OCI-LY7 (cell line): ENCODE data around the gene PARP2. TPM values are rescaled to one million over a fixed set of nuclear protein-coding genes. Genes with fewer than 3 reads are reported as not detected.
A peak's percentile ranks its signal among the peaks of the same experiment; 100 is the strongest.

ENCODE experiments used
- small RNA-seq: library from RNA; depleted of rRNA; stranded (forward); fragments of <200 nt; gene quantifications from one replicate; pipeline ENCODE3, GENCODE V24; 2014
- total RNA-seq, 2 experiments: library from RNA; depleted of rRNA in 1 of 2; stranded (reverse); fragments of >200 nt in 1 of 2; shearing (Covaris generic) in 1 of 2; gene quantifications; 2 replicates each; pipeline ENCODE4 v1.2.3, GENCODE V29; 2014 to 2022

PARP2 gene
- total RNA-seq, 2 experiments from 2014 or later, result 44.4 to 55.4 TPM

Small RNA genes within 50 kb of the gene (small RNA-seq; reads per million reads assigned to genes)
- gene SNORA79B, result not detected
- 213 reads per million, percentile 99 among the genes with 10 or more reads in this experiment for gene SNORD126

Other genes with a start within 250 kb of the PARP2 start
- gene OR4K17, start 232.9 kb upstream of the PARP2 start, total RNA-seq (2014; rRNA removed; shearing (Covaris generic)), result not detected in 2 replicates
- gene OR4K17, start 232.9 kb upstream of the PARP2 start, total RNA-seq (2022), result not detected in 2 replicates
- not detected in 2 replicates for gene OR4N5, start 204.8 kb upstream of the PARP2 start, total RNA-seq (2014; rRNA removed; shearing (Covaris generic))
- gene OR4N5, start 204.8 kb upstream of the PARP2 start, total RNA-seq (2022), result not detected in 2 replicates
- not detected in 2 replicates for gene OR11G2, start 152.7 kb upstream of the PARP2 start, total RNA-seq (2014; rRNA removed; shearing (Covaris generic))
- not detected in 2 replicates for gene OR11G2, start 152.7 kb upstream of the PARP2 start, total RNA-seq (2022)
- gene OR11H6, start 119.9 kb upstream of the PARP2 start, total RNA-seq (2014; rRNA removed; shearing (Covaris generic)), result not detected in 2 replicates
- gene OR11H6, start 119.9 kb upstream of the PARP2 start, total RNA-seq (2022), result not detected in 2 replicates
- gene OR11H7, start 114.7 kb upstream of the PARP2 start, total RNA-seq (2014; rRNA removed; shearing (Covaris generic)), result not detected in 2 replicates
- gene OR11H7, start 114.7 kb upstream of the PARP2 start, total RNA-seq (2022), result not detected in 2 replicates
- gene OR11H4, start 104.3 kb upstream of the PARP2 start, total RNA-seq (2014; rRNA removed; shearing (Covaris generic)), result not detected in 2 replicates
- gene OR11H4, start 104.3 kb upstream of the PARP2 start, total RNA-seq (2022), result not detected in 2 replicates
- 14.9 and 17.9 TPM in 2 replicates for gene TTC5, start 37.7 kb upstream of the PARP2 start, total RNA-seq (2014; rRNA removed; shearing (Covaris generic))
- 20.3 and 21.0 TPM in 2 replicates for gene TTC5, start 37.7 kb upstream of the PARP2 start, total RNA-seq (2022)
- 56.6 and 58.5 TPM in 2 replicates for gene CCNB1IP1, start 10.4 kb upstream of the PARP2 start, total RNA-seq (2014; rRNA removed; shearing (Covaris generic))
- 46.5 and 51.3 TPM in 2 replicates for gene CCNB1IP1, start 10.4 kb upstream of the PARP2 start, total RNA-seq (2022)
- 12.9 and 13.4 TPM in 2 replicates for gene TEP1, start 69.9 kb downstream of the PARP2 start, total RNA-seq (2014; rRNA removed; shearing (Covaris generic))
- 26.8 and 31.1 TPM in 2 replicates for gene TEP1, start 69.9 kb downstream of the PARP2 start, total RNA-seq (2022)
- 0.08 TPM in 1 of 2 replicates, not detected in the other for gene KLHL33, start 92.5 kb downstream of the PARP2 start, total RNA-seq (2014; rRNA removed; shearing (Covaris generic))
- gene KLHL33, start 92.5 kb downstream of the PARP2 start, total RNA-seq (2022), result 0.09 and 0.11 TPM in 2 replicates
- 85.2 and 86.6 TPM in 2 replicates for gene OSGEP, start 111.2 kb downstream of the PARP2 start, total RNA-seq (2014; rRNA removed; shearing (Covaris generic))
- 68.8 and 76.6 TPM in 2 replicates for gene OSGEP, start 111.2 kb downstream of the PARP2 start, total RNA-seq (2022)
- 110 and 117 TPM in 2 replicates for gene APEX1, start 111.6 kb downstream of the PARP2 start, total RNA-seq (2014; rRNA removed; shearing (Covaris generic))
- gene APEX1, start 111.6 kb downstream of the PARP2 start, total RNA-seq (2022), result 175 and 203 TPM in 2 replicates
- 23.3 and 26.9 TPM in 2 replicates for gene PIP4P1, start 117.8 kb downstream of the PARP2 start, total RNA-seq (2014; rRNA removed; shearing (Covaris generic))
- gene PIP4P1, start 117.8 kb downstream of the PARP2 start, total RNA-seq (2022), result 43.6 and 44.7 TPM in 2 replicates
- 120 and 127 TPM in 2 replicates for gene PNP, start 125.8 kb downstream of the PARP2 start, total RNA-seq (2014; rRNA removed; shearing (Covaris generic))
- 118 and 128 TPM in 2 replicates for gene PNP, start 125.8 kb downstream of the PARP2 start, total RNA-seq (2022)
- not detected in 2 replicates for gene RNASE10, start 161.9 kb downstream of the PARP2 start, total RNA-seq (2014; rRNA removed; shearing (Covaris generic))
- gene RNASE10, start 161.9 kb downstream of the PARP2 start, total RNA-seq (2022), result 1.5 and 1.7 TPM in 2 replicates
- gene RNASE9, start 217.4 kb downstream of the PARP2 start, total RNA-seq (2014; rRNA removed; shearing (Covaris generic)), result not detected in 2 replicates
- gene RNASE9, start 217.4 kb downstream of the PARP2 start, total RNA-seq (2022), result not detected in 2 replicates
- gene RNASE11, start 244.4 kb downstream of the PARP2 start, total RNA-seq (2014; rRNA removed; shearing (Covaris generic)), result not detected in 2 replicates
- gene RNASE11, start 244.4 kb downstream of the PARP2 start, total RNA-seq (2022), result not detected in 2 replicates
- gene RNASE12, start 247.7 kb downstream of the PARP2 start, total RNA-seq (2014; rRNA removed; shearing (Covaris generic)), result not detected in 2 replicates
- not detected in 2 replicates for gene RNASE12, start 247.7 kb downstream of the PARP2 start, total RNA-seq (2022)